Psoas muscle (tissue), 8 donors: ENCODE data around the gene ZNF385C. TPM values are rescaled to one million over a fixed set of nuclear protein-coding genes. Genes with fewer than 3 reads are reported as not detected.

Source experiments
- ATAC-seq, 4 donors: fragments of 200-7000 bp; cut with Tn5 transposase; one replicate each; pipeline ENCODE4 v1.9.1; 2020; ENCODE audit warnings: moderate library complexity in 3 of 4, mild to moderate bottlenecking in 2 of 4
- DNase-seq, 2 donors: peaks; one replicate each; pipeline ENCODE4 v3.0.0-alpha.2; 2020
- H3K27ac ChIP-seq: fragments of 200-600 bp; one replicate; pipeline ENCODE4 v1.8.0; 2022
- H3K27me3 ChIP-seq, 3 donors: fragments of 200-600 bp in 1 of 3; one replicate each; pipeline versions ENCODE4 v1.6.1 to v1.8.0; 2013 to 2022; ENCODE audit warnings: low read length in 2 of 3, mild to moderate bottlenecking in 2 of 3, moderate library complexity in 1 of 3; ENCODE audit not compliant: insufficient read depth in 3 of 3
- H3K36me3 ChIP-seq, 2 donors: fragments of 200-600 bp in 1 of 2; one replicate each; pipeline versions ENCODE4 v1.6.1 to v1.8.0; 2013 to 2022; ENCODE audit warnings: low read depth in 1 of 2, mild to moderate bottlenecking in 1 of 2, moderate library complexity in 1 of 2; ENCODE audit not compliant: insufficient read depth in 1 of 2
- H3K4me1 ChIP-seq: fragments of 200-600 bp; one replicate; pipeline ENCODE4 v1.8.0; 2022
- H3K4me3 ChIP-seq: fragments of 200-600 bp; one replicate; pipeline ENCODE4 v1.8.0; 2022; ENCODE audit warnings: mild to moderate bottlenecking
- H3K9me3 ChIP-seq: fragments of 200-600 bp; one replicate; pipeline ENCODE4 v1.8.0; 2022
- CTCF ChIP-seq: fragments of 200-600 bp; IDR thresholded peaks from one replicate; pipeline ENCODE4 v1.8.0; 2022; ENCODE audit warnings: antibody characterized with exemption
- WGBS, 3 donors: extraction: QIAGEN DNeasy Blood & Tissue Kit; methylation state at CpG; one replicate each; pipeline versions ENCODE4 v1.1.6 to v1.1.7; 2013; 5-methylcytosine and 5-hydroxymethylcytosine counted together
- intact Hi-C, 2 donors: fragments of 100-400 bp; cut with DNase I; formaldehyde crosslinking; loops; one replicate each; pipeline versions ENCODE4 v1.11.0 to v1.14.2; 2022
- polyA plus RNA-seq, 3 donors: library from polyadenylated mRNA; stranded (reverse); fragments of 200-250 nt; gene quantifications; one replicate each; pipeline ENCODE4 v1.2.3, GENCODE V29; 2013
- total RNA-seq, 4 donors: library from RNA; stranded (reverse); fragmentation: NEBNext Ultra II Directional in 2 of 4; extraction: Animal tissue kit (Norgen Biotek cat#: 25700) in 2 of 4; gene quantifications; one replicate each; pipeline versions ENCODE4 v1.2.1 to v1.2.4, GENCODE V29; 2021 to 2023
- donor health status: healthy with polysubstance abuse.
- donor health status: DM: no; HTN: no; CAD: no; lungs with moderate emphysema.
- donor health status: Bipolar disorder and iron deficiency.
- donor health status: healthy.
- donor health status: DM: yes; HTN: yes; CAD: no.
- donor health status: DM: no; HTN: no; CAD: no.
- donor health status: DM: no; HTN: no; CAD: no.
- donor health status: DM: yes; HTN: yes; CAD: no.

Gene ZNF385C
- total and polyA plus RNA-seq, 7 donors: 0.22 to 9.2 (median 0.50) TPM

GRCh38 chr17:42005166-42005565 lies 93.1 kb downstream of the ZNF385C start:
- H3K36me3 ChIP-seq: peaks cover 2 to 42% of the 10 kb centered on the region in 2 donors
- H3K4me3 ChIP-seq: no peak overlapping the region
- peaks cover 74% of the 10 kb centered on the region for H3K4me1 ChIP-seq
- no peak for ATAC-seq
- H3K27ac ChIP-seq: no peak overlapping the region
- no peak for TF ChIP-seq CTCF
- no peaks in the 10 kb centered on the region for H3K9me3 ChIP-seq
- no peaks in the 10 kb centered on the region for H3K27me3 ChIP-seq
- 72 to 87% (median 80%) methylated on average over 1 of the region's 1 CpG for WGBS, 3 donors
- no peak for DNase-seq
- intact Hi-C loops: no loop called here

DNA sequence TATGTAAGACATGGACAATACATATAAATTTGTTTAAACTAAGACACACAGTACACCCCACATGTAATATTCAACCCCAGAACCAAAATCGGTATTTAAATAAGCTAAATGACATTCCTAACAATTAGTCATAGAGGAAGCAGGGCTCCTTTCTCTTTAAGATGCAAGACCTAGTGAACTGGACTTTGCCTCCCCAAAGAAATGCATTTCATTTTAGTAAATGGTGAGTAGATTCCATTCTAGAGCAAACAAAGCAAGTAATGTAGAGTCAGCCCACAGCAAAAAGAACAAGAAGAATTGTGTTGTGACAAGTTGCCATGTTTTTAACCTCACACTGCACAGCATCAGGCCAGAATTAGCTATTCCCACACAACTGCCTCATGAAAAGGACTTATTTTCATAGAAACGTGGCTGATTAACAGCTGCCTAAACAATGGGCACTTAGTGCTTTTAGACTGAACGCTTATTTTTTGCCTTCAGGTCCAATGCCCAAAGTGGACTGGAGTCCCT lies 95.4 kb downstream of the ZNF385C start:
- Histone ChIP-seq H3K27me3 (no peaks in the 10 kb centered on the region), H3K4me3 (no peak overlapping the region), H3K27ac (no peak overlapping the region), H3K36me3 (peaks cover 2 to 54% of the 10 kb centered on the region in 2 donors), H3K9me3 (no peaks in the 10 kb centered on the region), H3K4me1 (peaks cover 60% of the 10 kb centered on the region)
- no peak for ATAC-seq
- intact Hi-C loops: no loop called here
- DNase-seq: no peak
- 56 to 71% (median 60%) methylated on average over 3 of the region's 3 CpGs for WGBS, 3 donors
- no peak for TF ChIP-seq CTCF

- Histone ChIP-seq H3K4me3 (no peak overlapping the region), H3K4me1 (peaks cover 55% of the 10 kb centered on the region), H3K27me3 (no peaks in the 10 kb centered on the region), H3K36me3 (peaks cover 2 to 59% of the 10 kb centered on the region in 2 donors), H3K9me3 (no peaks in the 10 kb centered on the region), H3K27ac (no peak overlapping the region)
- intact Hi-C loops: no loop called here
- TF ChIP-seq CTCF: no peak
- no peak for DNase-seq
- no peak for ATAC-seq
- WGBS, 3 donors: 87 to 89% (median 88%) methylated on average over 7 of the region's 7 CpGs
Observed at GRCh38 chr17:42002175-42002791, 96.0 kb downstream of the ZNF385C start.

DNA sequence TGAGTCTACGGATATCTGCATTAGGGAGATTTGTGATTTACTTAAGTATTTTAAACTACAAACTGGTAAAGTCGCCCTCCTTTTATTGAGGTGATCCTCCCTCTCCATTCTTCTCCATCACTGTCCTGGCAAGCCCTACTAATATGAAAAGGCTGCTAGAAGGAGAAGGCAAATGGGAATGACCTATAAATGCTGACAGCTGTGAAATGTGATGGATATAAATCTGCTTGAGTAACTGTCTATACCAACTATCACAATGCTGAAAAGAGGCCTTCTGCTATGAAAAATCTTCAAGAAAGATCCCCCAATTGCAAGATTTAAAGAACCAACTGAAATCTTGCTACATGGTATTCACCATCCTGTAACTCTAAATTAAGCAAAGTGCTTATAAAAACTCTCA lies 96.5 kb downstream of the ZNF385C start:
- no peak overlapping the region for H3K27ac ChIP-seq
- no peak overlapping the region for H3K4me3 ChIP-seq
- intact Hi-C loops: no loop called here
- H3K36me3 ChIP-seq: peaks cover 4 to 65% of the 10 kb centered on the region in 2 donors
- H3K9me3 ChIP-seq: no peaks in the 10 kb centered on the region
- DNase-seq (no peak), ATAC-seq (no peak)
- no peaks in the 10 kb centered on the region for H3K27me3 ChIP-seq
- peaks cover 50% of the 10 kb centered on the region for H3K4me1 ChIP-seq
- TF ChIP-seq CTCF: no peak
- WGBS, 3 donors: 91 to 94% (median 94%) methylated on average over 2 of the region's 2 CpGs
